ENCODE measurements around the gene C2CD4A. TPM values are rescaled to one million over a fixed set of nuclear protein-coding genes. Genes with fewer than 3 reads are reported as not detected.

C2CD4A gene
- polyA plus RNA-seq, 1 experiment, result not detected

GRCh38 chr15:62075595-62076277 lies 9.0 kb downstream of the C2CD4A start:
- no peak for DNase-seq (ENCODE audit: low read depth, low spot score)

GRCh38 chr15:62079594-62079993 lies 12.8 kb downstream of the C2CD4A start:
- no peak for DNase-seq (ENCODE audit: low read depth, low spot score)
- no peak for TF ChIP-seq CTCF (IDR thresholded peaks at IDR 0.05; ENCODE audit: low read depth, low read length)
- ChIA-PET POLR2A (no interaction called here), CTCF (no interaction called here)
- Histone ChIP-seq H3K27me3 (ENCODE audit: control insufficient read depth, insufficient read depth, low read length) (peaks cover 4% of the 10 kb centered on the region), H3K27ac (ENCODE audit: low read depth, low read length) (no peak overlapping the region), H3K4me3 (ENCODE audit: low read depth, low read length) (no peak overlapping the region), H3K9me3 (ENCODE audit: control insufficient read depth, insufficient read depth, low read length) (no peaks in the 10 kb centered on the region)

More at GRCh38 chr15:62075595-62076277, 9.0 kb downstream of the C2CD4A start:
- ChIA-PET POLR2A (no interaction called here), CTCF (no interaction called here)
- no peak overlapping the region for H3K27ac ChIP-seq (ENCODE audit: low read depth, low read length)
- no peak overlapping the region for H3K4me3 ChIP-seq (ENCODE audit: low read depth, low read length)
- H3K9me3 ChIP-seq (ENCODE audit: control insufficient read depth, insufficient read depth, low read length), result no peaks in the 10 kb centered on the region
- no peak for TF ChIP-seq CTCF (IDR thresholded peaks at IDR 0.05; ENCODE audit: low read depth, low read length)
- no peaks in the 10 kb centered on the region for H3K27me3 ChIP-seq (ENCODE audit: control insufficient read depth, insufficient read depth, low read length)

GRCh38 chr15:62083194-62084154 lies 16.7 kb downstream of the C2CD4A start:
- no peak overlapping the region for H3K4me3 ChIP-seq (ENCODE audit: low read depth, low read length)
- POLR2A ChIA-PET, result no interaction called here
- peaks cover 4% of the 10 kb centered on the region for H3K27me3 ChIP-seq (ENCODE audit: control insufficient read depth, insufficient read depth, low read length)
- CTCF ChIA-PET, result interaction anchor here (0.8 kb wide), 1 partner anchor 42 kb away, joined by 3 read pairs; no protein-coding TSS in a partner anchor
- no peak for TF ChIP-seq CTCF (IDR thresholded peaks at IDR 0.05; ENCODE audit: low read depth, low read length)
- H3K9me3 ChIP-seq (ENCODE audit: control insufficient read depth, insufficient read depth, low read length), result no peaks in the 10 kb centered on the region
- DNase-seq (ENCODE audit: low read depth, low spot score), result no peak
- H3K27ac ChIP-seq (ENCODE audit: low read depth, low read length), result no peak overlapping the region

GRCh38 chr15:62085740-62086139 lies 19.0 kb downstream of the C2CD4A start:
- ChIA-PET CTCF (no interaction called here), POLR2A (no interaction called here)
- Histone ChIP-seq H3K27me3 (ENCODE audit: control insufficient read depth, insufficient read depth, low read length) (peaks cover 4% of the 10 kb centered on the region), H3K4me3 (ENCODE audit: low read depth, low read length) (no peak overlapping the region), H3K9me3 (ENCODE audit: control insufficient read depth, insufficient read depth, low read length) (no peaks in the 10 kb centered on the region), H3K27ac (ENCODE audit: low read depth, low read length) (no peak overlapping the region)
- no peak for DNase-seq (ENCODE audit: low read depth, low spot score)
- no peak for TF ChIP-seq CTCF (IDR thresholded peaks at IDR 0.05; ENCODE audit: low read depth, low read length)
